ENCODE data around the gene ZCRB1. TPM values are rescaled to one million over a fixed set of nuclear protein-coding genes. Genes with fewer than 3 reads are reported as not detected.
A peak's percentile ranks its signal among the peaks of the same experiment; 100 is the strongest.
"Not testable (repeated sequence)": the region's sequence is repeated elsewhere in the genome, so short reads cannot be mapped to it uniquely, and the experiment has no call there.

The ZCRB1 gene
- total RNA-seq, 1 donor from 2014 or later = 43.2 TPM

DNA sequence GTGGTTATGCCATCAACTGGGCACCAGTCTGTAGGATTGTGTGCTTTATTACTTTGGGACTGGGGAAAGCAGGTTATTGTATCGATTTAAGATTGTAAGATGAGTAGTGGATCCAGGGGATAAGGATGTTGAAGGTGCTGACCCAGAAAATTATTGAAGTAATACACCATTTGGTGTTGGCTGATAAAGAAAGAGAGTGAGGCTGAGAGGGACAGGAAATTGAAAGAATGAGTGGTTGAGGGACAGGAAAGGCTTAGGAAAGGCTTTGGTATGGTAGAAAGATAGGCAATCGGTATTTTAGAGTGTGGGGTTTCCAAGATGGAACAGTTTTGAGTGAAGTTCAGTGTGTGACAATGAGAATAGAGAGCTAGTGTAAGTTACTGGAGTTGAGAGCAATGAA is 12.4 kb upstream of the ZCRB1 start:
- Mint-ChIP-seq H3K9me3 (ENCODE audit: unreplicated experiment) (no peaks in the 10 kb centered on the region), H3K4me3 (ENCODE audit: unreplicated experiment) (no peak overlapping the region), H3K4me1 (ENCODE audit: low read depth, unreplicated experiment) (no peaks in the 10 kb centered on the region), H3K36me3 (ENCODE audit: unreplicated experiment) (no peaks in the 10 kb centered on the region), H3K27me3 (ENCODE audit: unreplicated experiment) (no peaks in the 10 kb centered on the region), H3K27ac (ENCODE audit: unreplicated experiment) (no peak overlapping the region)
- TF ChIP-seq, protein P1, sequence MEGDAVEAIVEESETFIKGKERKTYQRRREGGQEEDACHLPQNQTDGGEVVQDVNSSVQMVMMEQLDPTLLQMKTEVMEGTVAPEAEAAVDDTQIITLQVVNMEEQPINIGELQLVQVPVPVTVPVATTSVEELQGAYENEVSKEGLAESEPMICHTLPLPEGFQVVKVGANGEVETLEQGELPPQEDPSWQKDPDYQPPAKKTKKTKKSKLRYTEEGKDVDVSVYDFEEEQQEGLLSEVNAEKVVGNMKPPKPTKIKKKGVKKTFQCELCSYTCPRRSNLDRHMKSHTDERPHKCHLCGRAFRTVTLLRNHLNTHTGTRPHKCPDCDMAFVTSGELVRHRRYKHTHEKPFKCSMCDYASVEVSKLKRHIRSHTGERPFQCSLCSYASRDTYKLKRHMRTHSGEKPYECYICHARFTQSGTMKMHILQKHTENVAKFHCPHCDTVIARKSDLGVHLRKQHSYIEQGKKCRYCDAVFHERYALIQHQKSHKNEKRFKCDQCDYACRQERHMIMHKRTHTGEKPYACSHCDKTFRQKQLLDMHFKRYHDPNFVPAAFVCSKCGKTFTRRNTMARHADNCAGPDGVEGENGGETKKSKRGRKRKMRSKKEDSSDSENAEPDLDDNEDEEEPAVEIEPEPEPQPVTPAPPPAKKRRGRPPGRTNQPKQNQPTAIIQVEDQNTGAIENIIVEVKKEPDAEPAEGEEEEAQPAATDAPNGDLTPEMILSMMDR (IDR thresholded peaks at IDR 0.05; ENCODE audit: partially characterized antibody, unreplicated experiment) = no peak
- DNase-seq = no peak

DNA sequence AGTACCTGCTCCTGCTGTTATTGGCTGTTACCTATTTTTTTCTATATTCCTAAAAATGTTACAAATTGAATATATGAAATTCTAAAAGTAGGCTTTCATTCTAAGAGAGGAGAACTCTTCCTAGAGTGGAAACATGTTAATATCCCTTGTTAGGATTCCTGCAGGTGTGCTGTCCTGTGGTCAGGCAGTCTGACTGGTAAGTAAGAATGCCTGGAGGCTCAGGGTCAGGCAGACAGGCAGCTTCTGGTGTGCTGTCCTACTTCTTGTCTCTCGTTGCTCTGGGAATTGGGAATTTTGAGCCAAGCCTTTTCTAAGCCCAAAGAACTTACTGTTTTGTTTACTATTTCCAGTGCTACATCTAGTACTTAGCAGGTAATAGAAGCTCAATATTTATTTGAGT is 10.4 kb upstream of the ZCRB1 start:
- Mint-ChIP-seq H3K27ac (ENCODE audit: unreplicated experiment) (no peak overlapping the region), H3K36me3 (ENCODE audit: unreplicated experiment) (no peaks in the 10 kb centered on the region), H3K9me3 (ENCODE audit: unreplicated experiment) (no peaks in the 10 kb centered on the region), H3K27me3 (ENCODE audit: unreplicated experiment) (no peaks in the 10 kb centered on the region), H3K4me3 (ENCODE audit: unreplicated experiment) (no peak overlapping the region), H3K4me1 (ENCODE audit: low read depth, unreplicated experiment) (peaks cover 6% of the 10 kb centered on the region)
- TF ChIP-seq, protein P1 (IDR thresholded peaks at IDR 0.05; ENCODE audit: partially characterized antibody, unreplicated experiment) = no peak
- no peak for DNase-seq

DNA sequence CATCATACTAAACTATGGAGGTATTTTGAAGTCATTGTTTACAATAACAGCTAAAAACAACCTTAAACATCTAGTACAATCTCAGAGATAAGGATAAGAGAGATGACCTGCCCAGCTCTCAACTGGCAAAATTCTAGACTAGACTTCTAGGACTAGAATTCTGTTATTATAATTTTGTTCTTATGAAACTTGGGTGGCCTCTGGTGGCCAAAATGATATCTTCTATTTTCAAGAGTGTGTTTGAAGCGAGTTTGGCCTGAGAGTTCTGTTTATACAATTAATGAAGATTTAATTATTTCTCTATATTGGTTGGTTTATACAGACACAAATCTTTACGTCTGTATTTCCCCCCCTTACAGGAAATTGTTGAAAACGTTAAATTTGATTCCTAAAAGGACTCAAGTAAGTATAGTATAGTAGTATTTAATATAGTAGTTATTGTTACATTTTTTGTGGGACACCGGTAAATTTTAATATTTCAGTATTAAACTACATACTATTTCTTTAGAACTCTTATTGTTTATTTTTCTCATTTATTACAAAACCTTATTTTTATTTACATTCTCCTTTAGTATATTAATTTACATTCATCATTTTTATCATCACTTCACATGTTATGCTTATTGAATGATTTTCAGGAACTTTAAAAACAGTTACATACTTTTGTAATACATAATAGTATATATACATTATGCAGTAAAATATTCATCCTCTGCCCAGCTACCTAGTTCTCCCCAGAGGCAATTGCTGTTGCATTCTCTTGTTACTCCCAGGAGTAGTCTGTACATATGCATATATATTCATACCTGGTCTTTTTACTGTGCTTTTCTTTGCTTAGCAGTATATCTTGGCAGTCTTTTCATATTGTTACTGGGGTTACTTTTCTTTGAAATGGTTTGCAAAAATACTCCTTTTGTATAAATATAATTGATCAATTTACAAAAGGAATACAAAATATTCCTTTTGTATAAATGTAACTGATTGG is 6.7 kb upstream of the ZCRB1 start:
- no peak overlapping the region for H3K27ac Mint-ChIP-seq (ENCODE audit: unreplicated experiment)
- H3K9me3 Mint-ChIP-seq (ENCODE audit: unreplicated experiment) = no peaks in the 10 kb centered on the region
- no peak overlapping the region for H3K4me3 Mint-ChIP-seq (ENCODE audit: unreplicated experiment)
- DNase-seq = no peak
- no peaks in the 10 kb centered on the region for H3K36me3 Mint-ChIP-seq (ENCODE audit: unreplicated experiment)
- no peaks in the 10 kb centered on the region for H3K27me3 Mint-ChIP-seq (ENCODE audit: unreplicated experiment)
- peaks cover 10% of the 10 kb centered on the region for H3K4me1 Mint-ChIP-seq (ENCODE audit: low read depth, unreplicated experiment)
- TF ChIP-seq, protein P1 (IDR thresholded peaks at IDR 0.05; ENCODE audit: partially characterized antibody, unreplicated experiment) = peak; percentile 59

DNA sequence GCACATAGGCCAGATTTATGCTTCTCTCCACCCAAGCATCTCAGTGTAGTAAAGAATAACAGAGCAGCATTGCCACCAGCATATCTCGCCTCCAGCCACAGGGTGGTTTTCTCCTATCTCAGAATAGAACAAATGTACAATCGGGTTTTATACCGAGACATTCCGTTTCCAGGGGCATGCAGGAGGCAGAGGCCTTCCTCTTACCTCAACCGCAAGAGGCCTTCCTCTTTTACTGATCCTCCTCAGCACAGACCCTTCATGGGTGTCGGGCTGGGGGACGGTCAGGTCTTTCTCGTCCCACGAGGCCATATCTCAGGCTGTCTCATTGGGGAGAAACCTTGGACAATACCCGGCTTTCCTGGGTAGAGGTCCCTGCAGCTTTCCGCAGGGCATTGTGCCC is 4.2 kb upstream of the ZCRB1 start:
- not testable (repeated sequence) for H3K27me3 Mint-ChIP-seq (ENCODE audit: unreplicated experiment); H3K36me3 Mint-ChIP-seq (ENCODE audit: unreplicated experiment); DNase-seq; H3K9me3 Mint-ChIP-seq (ENCODE audit: unreplicated experiment); H3K27ac Mint-ChIP-seq (ENCODE audit: unreplicated experiment); H3K4me3 Mint-ChIP-seq (ENCODE audit: unreplicated experiment)
- H3K4me1 Mint-ChIP-seq (ENCODE audit: low read depth, unreplicated experiment) = peaks cover 17% of the 10 kb centered on the region

DNA sequence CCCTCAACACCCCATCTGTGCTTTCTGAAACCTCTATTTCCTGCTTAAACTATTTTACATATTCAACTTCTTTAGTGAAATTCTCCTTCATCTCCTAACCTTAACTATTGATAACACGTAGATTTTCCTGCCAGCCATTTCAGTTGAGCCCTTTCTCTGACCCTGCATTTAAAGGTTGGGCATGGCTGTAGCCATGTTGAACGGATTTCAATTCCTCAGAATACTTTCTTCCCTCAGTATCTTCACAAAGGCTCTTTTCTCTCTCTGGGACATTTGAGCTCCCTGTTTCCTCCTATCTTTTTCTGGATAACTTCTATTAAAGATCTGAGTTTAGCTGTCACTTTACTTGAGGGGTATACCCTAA is 1.3 kb upstream of the ZCRB1 start:
- H3K27ac Mint-ChIP-seq (ENCODE audit: unreplicated experiment) = peak overlapping the region; percentile 90
- peak overlapping the region; percentile 99 for H3K4me3 Mint-ChIP-seq (ENCODE audit: unreplicated experiment)
- H3K36me3 Mint-ChIP-seq (ENCODE audit: unreplicated experiment) = no peaks in the 10 kb centered on the region
- H3K9me3 Mint-ChIP-seq (ENCODE audit: unreplicated experiment) = peaks cover 3% of the 10 kb centered on the region
- TF ChIP-seq, protein P1 (IDR thresholded peaks at IDR 0.05; ENCODE audit: partially characterized antibody, unreplicated experiment) = no peak
- DNase-seq = no peak
- H3K27me3 Mint-ChIP-seq (ENCODE audit: unreplicated experiment) = no peaks in the 10 kb centered on the region
- H3K4me1 Mint-ChIP-seq (ENCODE audit: low read depth, unreplicated experiment) = peaks cover 15% of the 10 kb centered on the region
